Vagina (tissue), 2 donors: ENCODE results near the gene NAA15. TPM values are rescaled to one million over a fixed set of nuclear protein-coding genes. Genes with fewer than 3 reads are reported as not detected.

ENCODE experiments used
- DNase-seq, 2 donors: peaks; one replicate each; pipeline ENCODE4 v3.0.0-alpha.2; 2017; ENCODE audit errors: extremely low spot score in 2 of 2
- H3K27ac ChIP-seq: fragments of 200-600 bp; sonication (generic); one replicate; pipeline ENCODE4 v1.5.1; 2019
- H3K27me3 ChIP-seq: fragments of 200-600 bp; sonication (generic); one replicate; pipeline ENCODE4 v1.5.1; 2019
- H3K36me3 ChIP-seq, 2 donors: fragments of 200-600 bp; sonication (generic); one replicate each; pipeline ENCODE4 v1.5.1; 2017 to 2019
- H3K4me1 ChIP-seq: fragments of 200-600 bp; sonication (generic); one replicate; pipeline ENCODE4 v1.5.1; 2019
- H3K4me3 ChIP-seq, 2 donors: fragments of 200-600 bp; sonication (generic); 1 replicate in 1 of 2; 2 replicates in 1 of 2; pipeline ENCODE4 v1.5.1; 2016 to 2019
- H3K9me3 ChIP-seq: fragments of 200-600 bp; sonication (generic); one replicate; pipeline ENCODE4 v1.5.1; 2019
- CTCF ChIP-seq, 3 experiments: fragments of 450-650 bp in 2 of 3; fragments of 200-600 bp in 1 of 3; sonication (generic) in 1 of 3; IDR thresholded peaks; one replicate each; pipeline ENCODE4 v1.5.1; 2017 to 2019; ENCODE audit warnings: antibody characterized with exemption in 3 of 3, mild to moderate bottlenecking in 2 of 3, moderate library complexity in 2 of 3
- POLR2A ChIP-seq, 2 donors: fragments of 450-650 bp; IDR thresholded peaks; one replicate each; pipeline ENCODE4 v1.6.1; 2017; ENCODE audit warnings: antibody characterized with exemption in 2 of 2, mild to moderate bottlenecking in 2 of 2, moderate library complexity in 2 of 2
- POLR2AphosphoS5 ChIP-seq, 2 donors: sonication (generic); formaldehyde crosslinking; IDR thresholded peaks; one replicate each; pipeline ENCODE4 v1.9.0; 2017; ENCODE audit warnings: antibody characterized with exemption in 2 of 2, mild to moderate bottlenecking in 2 of 2, low read depth in 1 of 2; ENCODE audit not compliant: insufficient read depth in 1 of 2
- intact Hi-C: fragments of 100-400 bp; cut with DNase I; formaldehyde crosslinking; loops from one replicate; pipeline ENCODE4 v1.15.1; 2023
- total RNA-seq: library from RNA; depleted of rRNA; stranded (reverse); fragments of >200 nt; gene quantifications from one replicate; pipeline ENCODE4 v1.2.3, GENCODE V29; 2016

Gene NAA15
- total RNA-seq, 1 donor from 2014 or later: 35.1 TPM

- Histone ChIP-seq H3K4me1 (peaks cover 21% of the 10 kb centered on the region), H3K36me3 (peaks cover 0 to 22% of the 10 kb centered on the region in 2 donors), H3K9me3 (no peaks in the 10 kb centered on the region), H3K27me3 (no peaks in the 10 kb centered on the region), H3K4me3 (peak overlapping the region; percentile 66 to 92), H3K27ac (peak overlapping the region; percentile 93)
- intact Hi-C loops: loop anchor here (5.0 to 10.0 kb wide), 3 partner anchors 71 to 261 kb away; no protein-coding TSS in a partner anchor
- no peak for DNase-seq
- TF ChIP-seq CTCF (IDR thresholded peaks at IDR 0.05): no peak
- no peak for TF ChIP-seq POLR2AphosphoS5 (IDR thresholded peaks at IDR 0.05; ENCODE audit: insufficient read depth in 1 of 2, low read depth in 1 of 2)
- TF ChIP-seq POLR2A (IDR thresholded peaks at IDR 0.05): no peak
These were observed 5.4 kb upstream of the NAA15 start for GRCh38 chr4:139295942-139296299.

- DNase-seq: no peak
- H3K36me3 ChIP-seq: peaks cover 0 to 11% of the 10 kb centered on the region in 2 donors
- intact Hi-C loops: loop anchor here (5.0 to 10.0 kb wide), 3 partner anchors 72 to 262 kb away; no protein-coding TSS in a partner anchor
- TF ChIP-seq POLR2A (IDR thresholded peaks at IDR 0.05) (no peak), CTCF (IDR thresholded peaks at IDR 0.05) (no peak), POLR2AphosphoS5 (IDR thresholded peaks at IDR 0.05; ENCODE audit: insufficient read depth in 1 of 2, low read depth in 1 of 2) (peak in 1 of 2 donors; percentile 57)
- peaks cover 21% of the 10 kb centered on the region for H3K4me1 ChIP-seq
- H3K4me3 ChIP-seq: no peak overlapping the region
- no peaks in the 10 kb centered on the region for H3K9me3 ChIP-seq
- no peak overlapping the region for H3K27ac ChIP-seq
- no peaks in the 10 kb centered on the region for H3K27me3 ChIP-seq
These were observed 4.3 kb upstream of the NAA15 start for GRCh38 chr4:139297001-139297410.

GRCh38 chr4:139299536-139299935, 1.8 kb upstream of the NAA15 start:
- Histone ChIP-seq H3K27me3 (no peaks in the 10 kb centered on the region), H3K4me3 (no peak overlapping the region), H3K4me1 (peaks cover 29% of the 10 kb centered on the region), H3K36me3 (no peaks in the 10 kb centered on the region), H3K9me3 (no peaks in the 10 kb centered on the region), H3K27ac (no peak overlapping the region)
- intact Hi-C loops: loop anchor here (5.0 to 10.0 kb wide), 3 partner anchors 75 to 265 kb away; no protein-coding TSS in a partner anchor
- DNase-seq: no peak
- TF ChIP-seq POLR2AphosphoS5 (IDR thresholded peaks at IDR 0.05; ENCODE audit: insufficient read depth in 1 of 2, low read depth in 1 of 2): no peak
- no peak for TF ChIP-seq POLR2A (IDR thresholded peaks at IDR 0.05)
- TF ChIP-seq CTCF (IDR thresholded peaks at IDR 0.05): no peak

- no peaks in the 10 kb centered on the region for H3K27me3 ChIP-seq
- peak overlapping the region; percentile 89 for H3K27ac ChIP-seq
- H3K36me3 ChIP-seq: no peaks in the 10 kb centered on the region
- H3K4me1 ChIP-seq: peaks cover 30% of the 10 kb centered on the region
- peak overlapping the region; percentile 68 to 94 for H3K4me3 ChIP-seq
- DNase-seq: no peak
- intact Hi-C loops: loop anchor here (5.0 kb wide), 1 partner anchor 123 kb away; the partner anchor contains the start of gene ELF2
- no peak for TF ChIP-seq POLR2AphosphoS5 (IDR thresholded peaks at IDR 0.05; ENCODE audit: insufficient read depth in 1 of 2, low read depth in 1 of 2)
- TF ChIP-seq POLR2A (IDR thresholded peaks at IDR 0.05): no peak
- no peak for TF ChIP-seq CTCF (IDR thresholded peaks at IDR 0.05)
- H3K9me3 ChIP-seq: no peaks in the 10 kb centered on the region
These were observed 733 bp upstream of the NAA15 start for GRCh38 chr4:139300431-139301112.
